Midbrain (tissue), 1 donor: ENCODE measurements around the gene RIC1.
"Not testable (repeated sequence)": the region's sequence is repeated elsewhere in the genome, so short reads cannot be mapped to it uniquely, and the experiment has no call there.

Experiments
- DNase-seq: peaks from one replicate; lab custom pipeline; 2025; lab: John Stamatoyannopoulos, UW

Gene RIC1

GRCh38 chr9:5628530-5629311, at the start of gene RIC1:
Gene RIC1, plus strand, starts transcription at chr9:5629107. Its CDS starts 203 bp downstream, at chr9:5629310.
- peak; percentile 94 for DNase-seq

GRCh38 chr9:5579881-5580280, 49.0 kb upstream of the RIC1 start:
- DNase-seq = no peak

GRCh38 chr9:5580650-5581049, 48.3 kb upstream of the RIC1 start:
- DNase-seq = no peak

- DNase-seq = not testable (repeated sequence)
These were observed 47.2 kb upstream of the RIC1 start for GRCh38 chr9:5581706-5582105.

- no peak for DNase-seq
These were observed 46.1 kb upstream of the RIC1 start for GRCh38 chr9:5582835-5583195.

GRCh38 chr9:5586391-5586802, 42.5 kb upstream of the RIC1 start:
- no peak for DNase-seq

GRCh38 chr9:5587024-5587423, 41.9 kb upstream of the RIC1 start:
- DNase-seq = no peak

- no peak for DNase-seq
These were observed 36.7 kb upstream of the RIC1 start for GRCh38 chr9:5592231-5592630.

- DNase-seq = no peak
These were observed 36.0 kb upstream of the RIC1 start for GRCh38 chr9:5592904-5593303.

GRCh38 chr9:5593904-5594303, 35.0 kb upstream of the RIC1 start:
- no peak for DNase-seq

- DNase-seq = no peak
These were observed 32.7 kb upstream of the RIC1 start for GRCh38 chr9:5596173-5596572.

GRCh38 chr9:5608298-5609225, 20.3 kb upstream of the RIC1 start:
- DNase-seq = peak; percentile 24

GRCh38 chr9:5609226-5609596, 19.7 kb upstream of the RIC1 start:
- no peak for DNase-seq

GRCh38 chr9:5610491-5610890, 18.4 kb upstream of the RIC1 start:
- no peak for DNase-seq

- DNase-seq = no peak
These were observed 17.4 kb upstream of the RIC1 start for GRCh38 chr9:5611321-5612184.

GRCh38 chr9:5612185-5612530, 16.7 kb upstream of the RIC1 start:
- DNase-seq = no peak

GRCh38 chr9:5614192-5614591, 14.7 kb upstream of the RIC1 start:
- DNase-seq = no peak

GRCh38 chr9:5614985-5615384, 13.9 kb upstream of the RIC1 start:
- no peak for DNase-seq

- no peak for DNase-seq
These were observed 11.2 kb upstream of the RIC1 start for GRCh38 chr9:5617749-5618148.

- no peak for DNase-seq
These were observed 8.4 kb upstream of the RIC1 start for GRCh38 chr9:5620494-5620893.

GRCh38 chr9:5621327-5621726, 7.6 kb upstream of the RIC1 start:
- no peak for DNase-seq

GRCh38 chr9:5622016-5622415, 6.9 kb upstream of the RIC1 start:
- no peak for DNase-seq
